NB4 (cell line): ENCODE data around the gene LMO7.

Source experiments
- DNase-seq: peaks from one replicate; pipeline ENCODE4 v3.0.0; 2010; ENCODE audit warnings: low read depth
- H3K4me3 ChIP-seq: one replicate; pipeline ENCODE4 v1.5.1; 2011; ENCODE audit warnings: mild to moderate bottlenecking, low read depth, low read length, moderate library complexity
- MYC ChIP-seq: IDR thresholded peaks from 2 replicates; pipeline ENCODE4 v1.6.1; 2011; ENCODE audit warnings: low read depth, low read length
- POLR2A ChIP-seq: IDR thresholded peaks from 2 replicates; pipeline ENCODE4 v1.6.1; 2011; ENCODE audit warnings: mild to moderate bottlenecking; ENCODE audit not compliant: insufficient read length; ENCODE audit errors: extremely low read depth
- TF ChIP-seq, protein P1 (sequence below): IDR thresholded peaks from one replicate; pipeline ENCODE4 v1.5.1; 2012; ENCODE audit warnings: low read depth, low read length
- TF ChIP-seq, protein P2 (sequence below): IDR thresholded peaks from 2 replicates; pipeline ENCODE4 v1.6.1; 2011; ENCODE audit warnings: low read depth, low read length

LMO7 gene

DNA sequence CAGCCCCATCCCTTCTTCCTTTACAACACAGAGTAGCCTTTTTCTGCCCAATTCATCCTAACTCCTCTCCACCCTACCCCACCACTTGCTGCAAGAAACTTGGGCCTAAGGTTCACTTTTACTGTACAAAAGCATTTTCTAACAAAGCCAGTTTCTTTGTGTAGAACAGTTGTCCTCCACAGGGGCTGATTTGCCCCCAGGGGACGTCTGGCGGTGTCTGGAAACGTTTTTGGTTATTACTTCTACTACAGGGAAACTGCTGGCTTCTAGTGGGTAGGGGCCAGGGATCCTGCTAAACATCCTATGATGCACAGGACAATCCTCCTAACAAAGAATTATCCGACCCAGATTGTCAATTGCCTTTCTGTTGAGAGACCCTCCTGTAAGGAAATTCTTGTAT is 7.3 kb upstream of the LMO7 start:
- H3K4me3 ChIP-seq: no peak overlapping the region
- no peak for DNase-seq
- TF ChIP-seq, protein P1, sequence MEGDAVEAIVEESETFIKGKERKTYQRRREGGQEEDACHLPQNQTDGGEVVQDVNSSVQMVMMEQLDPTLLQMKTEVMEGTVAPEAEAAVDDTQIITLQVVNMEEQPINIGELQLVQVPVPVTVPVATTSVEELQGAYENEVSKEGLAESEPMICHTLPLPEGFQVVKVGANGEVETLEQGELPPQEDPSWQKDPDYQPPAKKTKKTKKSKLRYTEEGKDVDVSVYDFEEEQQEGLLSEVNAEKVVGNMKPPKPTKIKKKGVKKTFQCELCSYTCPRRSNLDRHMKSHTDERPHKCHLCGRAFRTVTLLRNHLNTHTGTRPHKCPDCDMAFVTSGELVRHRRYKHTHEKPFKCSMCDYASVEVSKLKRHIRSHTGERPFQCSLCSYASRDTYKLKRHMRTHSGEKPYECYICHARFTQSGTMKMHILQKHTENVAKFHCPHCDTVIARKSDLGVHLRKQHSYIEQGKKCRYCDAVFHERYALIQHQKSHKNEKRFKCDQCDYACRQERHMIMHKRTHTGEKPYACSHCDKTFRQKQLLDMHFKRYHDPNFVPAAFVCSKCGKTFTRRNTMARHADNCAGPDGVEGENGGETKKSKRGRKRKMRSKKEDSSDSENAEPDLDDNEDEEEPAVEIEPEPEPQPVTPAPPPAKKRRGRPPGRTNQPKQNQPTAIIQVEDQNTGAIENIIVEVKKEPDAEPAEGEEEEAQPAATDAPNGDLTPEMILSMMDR: no peak
- no peak for TF ChIP-seq MYC
- no peak for TF ChIP-seq POLR2A
- TF ChIP-seq, protein P2, sequence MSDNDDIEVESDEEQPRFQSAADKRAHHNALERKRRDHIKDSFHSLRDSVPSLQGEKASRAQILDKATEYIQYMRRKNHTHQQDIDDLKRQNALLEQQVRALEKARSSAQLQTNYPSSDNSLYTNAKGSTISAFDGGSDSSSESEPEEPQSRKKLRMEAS: no peak

- H3K4me3 ChIP-seq: no peak overlapping the region
- TF ChIP-seq MYC (no peak), POLR2A (no peak)
- TF ChIP-seq, protein P2: no peak
- TF ChIP-seq, protein P1: no peak
- no peak for DNase-seq
Measured at GRCh38 chr13:75633285-75633684, 2.8 kb upstream of the LMO7 start.

DNA sequence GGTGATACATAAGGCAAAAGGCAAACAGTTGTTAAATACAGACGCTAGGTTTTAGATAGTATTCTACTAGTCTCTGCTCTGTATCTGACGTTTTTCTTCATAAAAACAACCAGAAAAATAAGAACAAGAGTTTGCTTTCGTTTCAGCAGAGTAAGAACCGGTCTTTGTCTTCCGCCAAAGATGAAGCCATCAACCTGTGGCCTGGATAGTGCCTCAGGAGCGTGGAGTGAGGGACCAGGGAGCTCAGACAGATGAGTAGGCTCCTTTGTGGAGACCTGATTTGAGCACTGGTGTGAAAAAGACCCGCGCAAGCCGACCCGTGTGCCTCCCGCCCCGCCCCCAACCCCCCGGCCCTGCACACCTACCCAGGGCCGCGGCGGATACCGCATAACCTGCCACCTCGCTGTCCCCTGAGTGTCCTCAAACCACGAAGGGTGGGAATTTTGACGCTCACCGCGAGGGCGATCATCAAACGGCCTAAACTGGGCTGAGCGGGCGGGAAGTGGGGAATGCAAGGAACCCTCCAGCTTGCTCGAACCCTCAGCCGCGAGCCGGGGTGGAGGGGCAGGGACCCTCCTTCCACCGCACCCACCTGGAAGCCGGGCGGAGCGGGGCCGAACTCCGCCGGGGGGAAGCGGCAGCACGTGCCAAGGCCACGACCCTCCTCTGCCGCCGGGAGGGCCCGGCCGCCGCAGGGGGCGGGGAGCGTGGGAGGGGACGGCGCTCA is 866 bp upstream of the LMO7 start:
- H3K4me3 ChIP-seq: no peak overlapping the region
- peak; percentile 17 for DNase-seq
- TF ChIP-seq, protein P2: no peak
- TF ChIP-seq MYC (no peak), POLR2A (no peak)

GRCh38 chr13:75636436-75637180 is 478 bp downstream of the LMO7 start:
- peak overlapping the region; percentile 47 for H3K4me3 ChIP-seq
- TF ChIP-seq MYC: no peak
- TF ChIP-seq, protein P2: peak; percentile 36; the same call in 1 of the 2 replicates
- DNase-seq: no peak

DNA sequence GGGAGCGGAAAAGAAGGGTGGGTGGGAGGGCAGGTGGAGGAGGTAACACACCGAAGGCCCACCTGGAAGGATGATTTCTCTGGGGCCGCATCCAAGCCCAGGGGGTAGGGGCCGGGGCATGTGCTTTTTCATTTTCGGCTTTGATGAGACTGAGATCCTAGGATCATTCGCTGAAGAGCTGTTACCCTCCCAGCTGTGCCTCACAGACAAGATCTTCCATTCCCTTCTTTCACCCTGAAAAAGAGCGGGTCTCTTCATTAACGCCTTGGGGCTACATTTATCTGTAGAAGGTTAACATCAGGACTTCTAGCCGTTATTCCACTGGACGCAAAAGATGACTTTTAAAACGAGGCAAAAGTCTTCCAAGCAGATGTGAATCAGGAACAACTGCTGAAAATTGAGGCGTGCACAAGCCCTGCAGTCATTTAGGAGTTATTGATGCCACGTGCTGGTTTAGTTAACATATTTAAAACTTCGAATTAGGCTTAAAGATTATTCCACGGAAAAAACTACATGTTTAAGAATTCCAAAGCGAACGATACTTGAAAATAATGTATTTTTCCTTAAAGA is 1.1 kb downstream of the LMO7 start:
- H3K4me3 ChIP-seq: no peak overlapping the region
- TF ChIP-seq POLR2A (no peak), MYC (no peak)
- TF ChIP-seq, protein P1: no peak
- TF ChIP-seq, protein P2: no peak
- no peak for DNase-seq

GRCh38 chr13:75639454-75639853 is 3.3 kb downstream of the LMO7 start:
- H3K4me3 ChIP-seq: no peak overlapping the region
- no peak for DNase-seq
- TF ChIP-seq, protein P2: no peak
- TF ChIP-seq MYC (no peak), POLR2A (no peak)
- TF ChIP-seq, protein P1: no peak
